SHP77 (cell line): Measurements from ENCODE around the gene NRG2.

ENCODE experiments used
- DNase-seq, 2 experiments: peaks; one replicate each; lab custom pipeline; 2025; lab: John Stamatoyannopoulos, UW

Gene NRG2

GRCh38 chr5:140007311-140007710 lies 35.8 kb downstream of the NRG2 start:
- DNase-seq: no peak

- no peak for DNase-seq
Observed at GRCh38 chr5:140005145-140005591, 37.9 kb downstream of the NRG2 start.

- DNase-seq: no peak
Observed at GRCh38 chr5:140004174-140004573, 38.9 kb downstream of the NRG2 start.

DNA sequence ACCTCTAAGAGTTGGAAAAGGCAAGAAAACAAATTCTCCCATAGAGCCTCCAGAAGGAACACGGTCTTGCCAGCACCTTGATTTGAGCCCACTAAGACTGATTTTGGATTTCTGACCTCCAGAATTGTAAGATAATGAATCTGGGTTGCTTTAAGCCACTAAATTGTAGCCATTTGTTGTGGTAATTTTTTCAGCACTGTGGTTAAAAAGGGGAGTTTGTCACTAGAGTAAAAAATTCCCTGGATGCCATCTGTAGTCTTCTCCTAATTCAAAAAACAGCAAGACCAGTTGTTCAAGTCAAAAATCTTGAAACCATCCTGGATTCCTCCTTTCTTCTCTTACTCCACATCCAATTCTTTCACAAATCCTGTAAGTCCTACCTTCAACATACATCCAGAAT lies 39.6 kb downstream of the NRG2 start:
- DNase-seq: no peak

DNA sequence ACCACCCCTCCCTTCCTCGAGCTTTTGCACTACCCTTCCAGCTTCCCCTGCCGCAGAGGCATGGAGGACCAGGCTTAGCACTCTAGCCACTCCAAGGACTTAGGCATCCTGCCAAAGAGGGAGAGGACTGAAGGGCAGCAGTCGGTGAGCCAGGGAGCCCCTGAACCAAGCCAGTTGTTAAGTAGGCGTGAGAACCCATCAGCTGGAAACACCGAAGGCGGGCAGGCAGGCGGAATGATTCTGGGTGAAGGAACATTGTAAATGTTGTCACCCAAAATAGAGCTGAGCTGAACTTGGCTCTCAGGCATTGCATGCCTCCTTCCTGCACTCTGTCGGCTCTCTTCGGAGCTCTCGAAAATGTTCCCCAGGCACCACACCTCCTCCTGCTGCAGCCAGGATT lies 42.8 kb downstream of the NRG2 start:
- DNase-seq: peak in 1 of 2 experiments; percentile 25

DNA sequence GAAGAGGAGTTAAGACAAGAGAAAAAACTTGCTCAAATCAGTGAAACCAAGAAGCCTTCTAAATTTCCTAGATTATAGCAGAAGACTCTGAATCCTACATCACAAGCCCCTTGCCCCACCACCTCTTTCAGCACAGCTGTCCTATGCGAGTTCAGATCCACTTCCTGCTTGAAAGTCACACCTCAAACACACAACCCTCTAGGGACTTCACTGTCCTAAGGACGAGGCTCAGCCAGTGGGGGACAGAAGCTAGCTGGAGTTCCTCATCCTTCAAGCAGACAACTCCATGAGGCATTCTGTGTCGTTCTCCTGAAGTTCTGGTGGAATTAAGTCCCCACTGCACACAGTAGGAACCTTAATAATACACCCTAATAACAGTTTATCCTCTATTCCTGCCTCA lies 44.3 kb downstream of the NRG2 start:
- DNase-seq: no peak

DNA sequence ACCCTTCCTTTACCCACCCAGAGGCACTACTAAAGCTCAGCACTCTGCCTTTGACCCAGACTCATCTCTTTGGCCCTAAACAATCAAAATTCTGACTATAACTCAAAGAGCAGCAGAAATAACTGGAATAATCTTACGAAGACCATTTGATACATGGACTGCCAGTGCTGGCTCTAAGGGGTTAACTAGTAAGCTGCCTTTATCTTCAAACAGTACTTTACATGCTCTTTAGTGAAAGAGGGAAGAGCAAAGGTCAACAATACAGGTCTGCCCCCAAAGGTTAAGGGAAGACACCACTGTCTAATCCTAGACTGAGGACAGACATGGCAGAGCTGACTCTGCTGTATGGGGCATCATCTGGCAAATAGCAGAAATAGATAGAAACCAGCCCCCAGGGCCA lies 45.8 kb downstream of the NRG2 start:
- DNase-seq: no peak

- DNase-seq: no peak
Observed at GRCh38 chr5:139995929-139996328, 47.2 kb downstream of the NRG2 start.

- no peak for DNase-seq
Observed at GRCh38 chr5:139994234-139994633, 48.9 kb downstream of the NRG2 start.

DNA sequence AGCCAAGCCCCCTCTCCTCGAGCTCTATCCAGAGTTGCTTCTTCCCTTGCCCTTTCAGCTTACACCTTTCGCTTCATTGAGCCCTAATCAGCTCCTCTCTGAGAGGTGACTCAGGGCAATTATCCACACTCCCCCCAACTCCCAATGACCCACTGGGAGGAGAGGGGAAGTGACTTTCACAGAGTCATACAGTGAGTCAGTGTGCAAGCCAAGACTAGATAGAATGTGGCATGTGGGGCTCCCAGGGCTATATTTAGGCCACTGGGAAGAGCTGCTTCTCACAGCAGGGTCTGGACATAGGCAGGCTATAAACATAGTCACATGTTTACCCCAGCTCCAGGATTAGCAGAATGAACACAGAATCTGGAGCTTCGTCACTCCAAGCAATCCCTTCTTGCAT lies 57.4 kb downstream of the NRG2 start:
- DNase-seq: no peak

- DNase-seq: no peak
Observed at GRCh38 chr5:139985290-139985689, 57.8 kb downstream of the NRG2 start.

GRCh38 chr5:139984816-139985215 lies 58.3 kb downstream of the NRG2 start:
- no peak for DNase-seq

DNA sequence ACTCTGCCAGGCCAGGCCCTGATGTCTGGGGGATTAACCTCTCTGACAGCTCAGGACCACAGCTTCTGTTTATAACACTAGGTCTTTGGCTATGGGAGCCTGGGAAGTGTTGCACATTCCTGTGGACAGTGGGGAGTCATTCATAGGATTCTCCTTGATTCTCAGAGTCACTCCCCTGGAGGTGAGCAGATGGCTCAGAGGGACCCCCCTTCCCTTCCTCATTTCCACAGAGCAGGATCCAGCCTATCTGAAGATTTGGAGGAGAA lies 60.2 kb downstream of the NRG2 start:
- DNase-seq: no peak

DNA sequence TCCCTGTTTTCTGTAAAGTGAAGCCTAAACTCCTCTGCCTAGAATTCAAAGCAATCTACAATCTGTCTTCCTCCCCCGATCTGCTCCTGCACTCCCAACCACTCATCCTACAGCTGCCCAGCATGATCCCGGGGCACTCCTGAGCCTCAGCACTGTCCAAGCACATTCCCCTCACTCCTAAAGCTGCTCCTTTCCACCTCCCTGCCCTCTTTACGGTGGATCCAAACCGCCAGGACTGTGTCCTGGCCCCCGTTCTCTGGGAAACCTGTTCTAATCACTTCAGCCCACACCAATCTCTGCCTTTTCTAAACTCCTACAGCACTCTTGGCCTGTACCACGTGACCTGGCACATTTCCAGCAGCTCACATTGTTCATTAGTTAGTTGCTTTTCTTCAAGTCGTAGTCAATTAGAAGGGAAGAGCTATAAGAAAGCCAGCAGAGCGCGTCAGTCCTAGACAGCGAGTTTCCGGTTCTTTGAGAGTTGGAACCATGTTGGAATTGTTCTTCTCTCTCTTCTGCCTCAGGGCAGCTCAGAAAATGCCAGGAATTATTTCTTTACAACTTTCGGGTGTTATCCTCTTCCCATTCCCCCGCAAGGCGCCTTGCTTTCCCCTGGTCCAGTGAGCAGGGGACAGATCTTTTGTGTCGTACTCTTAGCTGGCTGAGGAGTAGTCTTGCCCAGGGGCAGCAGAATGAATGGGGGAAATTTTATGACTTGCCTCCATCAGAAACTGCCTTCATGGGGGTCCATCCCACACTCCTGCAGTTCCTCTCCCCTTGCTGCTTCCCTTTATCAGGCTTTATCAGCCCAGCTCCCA lies 60.7 kb downstream of the NRG2 start:
- no peak for DNase-seq

DNA sequence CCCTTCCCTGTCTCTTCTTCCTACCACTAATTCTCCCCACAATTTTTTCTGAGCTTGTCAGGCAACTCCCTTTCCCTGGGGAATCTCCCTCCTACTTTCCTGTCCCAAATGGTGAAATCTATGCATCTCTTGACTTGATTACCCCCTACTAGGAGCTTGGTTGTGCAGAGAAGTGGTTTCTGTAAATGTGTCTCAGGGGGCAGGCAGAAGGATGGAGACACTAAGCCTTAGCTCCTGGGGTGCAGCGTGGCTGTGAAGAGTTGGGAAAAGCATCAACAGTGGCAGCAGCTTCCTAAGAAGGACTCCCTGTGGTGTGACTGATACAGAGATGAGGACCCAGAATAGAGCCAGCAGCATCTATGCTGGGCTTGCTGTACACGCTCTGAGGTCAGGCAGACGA lies 62.3 kb downstream of the NRG2 start:
- DNase-seq: no peak

- DNase-seq: no peak
Observed at GRCh38 chr5:139979943-139980342, 63.2 kb downstream of the NRG2 start.

- DNase-seq: no peak
Observed at GRCh38 chr5:139979518-139979917, 63.6 kb downstream of the NRG2 start.

DNA sequence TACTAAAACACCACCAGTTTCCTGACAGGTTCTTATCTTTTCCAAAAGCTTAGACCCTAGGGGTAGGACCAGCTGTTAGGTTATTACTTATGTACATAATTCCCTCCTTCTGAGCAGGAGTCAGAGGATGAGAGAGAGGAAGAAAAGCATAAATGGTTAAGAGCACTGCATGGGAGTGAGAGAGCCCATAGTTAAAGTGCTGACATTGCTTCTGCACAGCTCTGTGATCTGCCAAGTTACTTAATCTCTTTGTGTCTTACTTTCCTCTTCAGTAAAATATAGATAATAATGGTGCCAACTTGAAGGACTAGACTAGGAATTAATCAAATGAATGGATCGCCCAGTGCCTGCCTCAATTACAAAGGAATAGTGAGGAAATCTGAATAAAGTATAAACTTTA lies 66.4 kb downstream of the NRG2 start:
- DNase-seq: no peak

GRCh38 chr5:139975942-139976341 lies 67.2 kb downstream of the NRG2 start:
- no peak for DNase-seq

GRCh38 chr5:139975306-139975705 lies 67.8 kb downstream of the NRG2 start:
- no peak for DNase-seq

GRCh38 chr5:139974661-139975060 lies 68.4 kb downstream of the NRG2 start:
- DNase-seq: no peak

DNA sequence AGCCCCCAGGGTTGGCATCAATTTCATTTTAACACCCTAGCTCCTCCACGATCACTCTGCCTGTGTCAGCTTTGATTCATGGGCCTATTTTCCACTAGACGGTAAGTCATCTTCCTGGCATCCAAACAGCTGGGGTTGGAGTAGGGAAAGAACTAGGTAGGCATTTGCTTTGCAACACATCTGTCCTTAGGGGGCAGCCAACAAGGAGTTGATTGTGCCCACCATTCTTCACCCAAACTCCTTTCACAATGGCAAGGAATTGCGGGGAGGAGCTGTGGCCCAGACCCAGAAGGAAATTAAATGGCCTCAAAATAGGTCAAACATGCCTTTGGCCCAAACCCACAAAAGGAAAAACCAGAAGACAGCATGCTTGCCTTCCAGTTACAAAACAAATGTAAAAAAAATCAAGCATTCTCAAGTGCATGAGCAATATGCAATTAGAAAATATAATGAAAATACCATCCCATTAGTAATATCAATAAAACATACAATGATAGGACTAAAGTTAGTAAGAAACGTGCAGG lies 71.8 kb downstream of the NRG2 start:
- no peak for DNase-seq

GRCh38 chr5:139969318-139969717 lies 73.8 kb downstream of the NRG2 start:
- no peak for DNase-seq

- peak; percentile 83 to 87 for DNase-seq
Observed at GRCh38 chr5:139968547-139969261, 74.4 kb downstream of the NRG2 start.
